SK-N-SH treated with all-trans-retinoic acid at 6 μM for 48 hours (cell line): ENCODE measurements around the gene HPS5.

Source experiments
- ATAC-seq: fragments of 200-7000 bp; cut with Tn5 transposase; 3 replicates; pipeline ENCODE4 v1.9.1; 2020; ENCODE audit warnings: mild to moderate bottlenecking, moderate library complexity
- ARNTL ChIP-seq: fragments of 450-650 bp; formaldehyde crosslinking; IDR thresholded peaks from 2 replicates; pipeline ENCODE4 v1.5.0; 2020; ENCODE audit warnings: low read depth, mild to moderate bottlenecking, moderate library complexity, borderline replicate concordance
- BACH2 ChIP-seq: fragments of 250-450 bp; sonication (Bioruptor Pico); IDR thresholded peaks from 2 replicates; pipeline ENCODE4 v1.9.0; 2021; ENCODE audit warnings: mild to moderate bottlenecking, borderline replicate concordance
- CSDC2 ChIP-seq: fragments of 250-450 bp; sonication (Bioruptor Pico); IDR thresholded peaks from 2 replicates; pipeline ENCODE4 v1.5.0; 2020; ENCODE audit warnings: mild to moderate bottlenecking, moderate library complexity
- ESRRG ChIP-seq: fragments of 250-450 bp; sonication (Bioruptor Pico); IDR thresholded peaks from 2 replicates; pipeline ENCODE4 v1.6.1; 2021; ENCODE audit warnings: mild to moderate bottlenecking
- GLIS3 ChIP-seq: fragments of 250-450 bp; sonication (Bioruptor Pico); IDR thresholded peaks from 2 replicates; pipeline ENCODE4 v1.5.0; 2020; ENCODE audit warnings: mild to moderate bottlenecking, moderate library complexity
- ISL1 ChIP-seq: fragments of 250-450 bp; sonication (Bioruptor Pico); IDR thresholded peaks from 2 replicates; pipeline ENCODE4 v2.1.2; 2022; ENCODE audit warnings: mild to moderate bottlenecking, moderate library complexity
- OSR1 ChIP-seq: fragments of 250-450 bp; sonication (Bioruptor Pico); IDR thresholded peaks from 2 replicates; pipeline ENCODE4 v1.8.0; 2022; ENCODE audit warnings: moderate library complexity, mild to moderate bottlenecking, inconsistent platforms
- PPARA ChIP-seq: fragments of 250-450 bp; sonication (Bioruptor Pico); IDR thresholded peaks from 2 replicates; pipeline ENCODE4 v1.5.0; 2020; ENCODE audit warnings: mild to moderate bottlenecking, borderline replicate concordance
- RARB ChIP-seq: fragments of 250-450 bp; sonication (Bioruptor Pico); IDR thresholded peaks from 2 replicates; pipeline ENCODE4 v1.8.0; 2021; ENCODE audit warnings: mild to moderate bottlenecking, moderate library complexity
- TCF4 ChIP-seq: fragments of 250-450 bp; sonication (Bioruptor Pico); IDR thresholded peaks from 2 replicates; pipeline ENCODE4 v1.8.0; 2021; ENCODE audit warnings: mild to moderate bottlenecking, moderate library complexity, borderline replicate concordance
- TOX ChIP-seq: fragments of 250-450 bp; sonication (Bioruptor Pico); IDR thresholded peaks from 2 replicates; pipeline ENCODE4 v1.8.0; 2021; ENCODE audit warnings: mild to moderate bottlenecking, moderate library complexity, borderline replicate concordance
- ZFP3 ChIP-seq: fragments of 250-450 bp; sonication (Bioruptor Pico); IDR thresholded peaks from 2 replicates; pipeline ENCODE4 v1.5.0; 2020; ENCODE audit warnings: mild to moderate bottlenecking, moderate library complexity
- ZFP30 ChIP-seq: fragments of 450-650 bp; formaldehyde crosslinking; IDR thresholded peaks from 2 replicates; pipeline ENCODE4 v1.5.0; 2022; ENCODE audit warnings: mild to moderate bottlenecking, moderate library complexity
- ZNF565 ChIP-seq: fragments of 450-650 bp; formaldehyde crosslinking; conservative IDR thresholded peaks from 2 replicates; pipeline ENCODE4 v1.5.0; 2020; ENCODE audit warnings: low read depth, mild to moderate bottlenecking, moderate library complexity
- ZNF70 ChIP-seq: fragments of 450-650 bp; formaldehyde crosslinking; IDR thresholded peaks from 2 replicates; pipeline ENCODE4 v1.5.0; 2020; ENCODE audit warnings: mild to moderate bottlenecking, moderate library complexity
- ZNF8 ChIP-seq: fragments of 450-650 bp; formaldehyde crosslinking; IDR thresholded peaks from 2 replicates; pipeline ENCODE4 v1.5.0; 2020; ENCODE audit warnings: mild to moderate bottlenecking, moderate library complexity
- TF ChIP-seq, protein P1 (sequence below): fragments of 250-450 bp; sonication (Bioruptor Pico); IDR thresholded peaks from 2 replicates; pipeline ENCODE4 v1.8.0; 2020; ENCODE audit warnings: mild to moderate bottlenecking, moderate library complexity, borderline replicate concordance
- TF ChIP-seq, protein P2 (sequence below): fragments of 250-450 bp; sonication (Bioruptor Pico); IDR thresholded peaks from 2 replicates; pipeline ENCODE4 v1.8.0; 2021; ENCODE audit warnings: low read depth, mild to moderate bottlenecking, moderate library complexity, borderline replicate concordance
- TF ChIP-seq, protein P3 (sequence below): fragments of 250-450 bp; sonication (Bioruptor Pico); IDR thresholded peaks from 2 replicates; pipeline ENCODE4 v1.5.1; 2021; ENCODE audit warnings: mild to moderate bottlenecking, moderate library complexity
- TF ChIP-seq, protein P4 (sequence below): fragments of 250-450 bp; sonication (Bioruptor Pico); IDR thresholded peaks from 2 replicates; pipeline ENCODE4 v1.5.0; 2020; ENCODE audit warnings: mild to moderate bottlenecking, moderate library complexity
- TF ChIP-seq, protein P5 (sequence below): fragments of 250-450 bp; sonication (Bioruptor Pico); IDR thresholded peaks from 2 replicates; pipeline ENCODE4 v1.5.1; 2020; ENCODE audit warnings: low read depth, mild to moderate bottlenecking, moderate library complexity

HPS5 gene

DNA sequence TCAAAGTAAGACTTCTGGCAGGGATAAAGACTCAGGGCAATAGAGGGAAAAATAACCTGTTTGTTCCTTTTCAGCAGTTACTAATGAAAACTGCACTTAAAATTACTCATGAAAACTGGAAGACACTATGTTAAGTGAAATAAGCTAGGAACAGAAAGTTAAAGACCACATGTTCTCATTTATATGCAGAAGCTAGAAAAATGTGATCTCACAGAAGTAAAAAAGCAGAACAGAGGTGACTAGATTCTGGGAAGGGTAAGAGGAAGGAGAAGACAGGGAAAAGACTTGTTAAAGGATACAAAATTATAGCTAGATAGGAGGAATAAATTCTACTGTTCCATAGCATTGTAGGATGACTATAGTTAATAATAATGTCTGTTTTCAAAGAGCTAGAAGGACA, 22.2 kb downstream of the HPS5 start:
- no peak for TF ChIP-seq ARNTL (CRISPR knock-in tag)
- TF ChIP-seq, protein P1, sequence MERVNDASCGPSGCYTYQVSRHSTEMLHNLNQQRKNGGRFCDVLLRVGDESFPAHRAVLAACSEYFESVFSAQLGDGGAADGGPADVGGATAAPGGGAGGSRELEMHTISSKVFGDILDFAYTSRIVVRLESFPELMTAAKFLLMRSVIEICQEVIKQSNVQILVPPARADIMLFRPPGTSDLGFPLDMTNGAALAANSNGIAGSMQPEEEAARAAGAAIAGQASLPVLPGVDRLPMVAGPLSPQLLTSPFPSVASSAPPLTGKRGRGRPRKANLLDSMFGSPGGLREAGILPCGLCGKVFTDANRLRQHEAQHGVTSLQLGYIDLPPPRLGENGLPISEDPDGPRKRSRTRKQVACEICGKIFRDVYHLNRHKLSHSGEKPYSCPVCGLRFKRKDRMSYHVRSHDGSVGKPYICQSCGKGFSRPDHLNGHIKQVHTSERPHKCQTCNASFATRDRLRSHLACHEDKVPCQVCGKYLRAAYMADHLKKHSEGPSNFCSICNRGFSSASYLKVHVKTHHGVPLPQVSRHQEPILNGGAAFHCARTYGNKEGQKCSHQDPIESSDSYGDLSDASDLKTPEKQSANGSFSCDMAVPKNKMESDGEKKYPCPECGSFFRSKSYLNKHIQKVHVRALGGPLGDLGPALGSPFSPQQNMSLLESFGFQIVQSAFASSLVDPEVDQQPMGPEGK (CRISPR knock-in tag): no peak
- no peak for TF ChIP-seq ISL1 (CRISPR knock-in tag)
- TF ChIP-seq ZNF565: no peak
- TF ChIP-seq, protein P2, sequence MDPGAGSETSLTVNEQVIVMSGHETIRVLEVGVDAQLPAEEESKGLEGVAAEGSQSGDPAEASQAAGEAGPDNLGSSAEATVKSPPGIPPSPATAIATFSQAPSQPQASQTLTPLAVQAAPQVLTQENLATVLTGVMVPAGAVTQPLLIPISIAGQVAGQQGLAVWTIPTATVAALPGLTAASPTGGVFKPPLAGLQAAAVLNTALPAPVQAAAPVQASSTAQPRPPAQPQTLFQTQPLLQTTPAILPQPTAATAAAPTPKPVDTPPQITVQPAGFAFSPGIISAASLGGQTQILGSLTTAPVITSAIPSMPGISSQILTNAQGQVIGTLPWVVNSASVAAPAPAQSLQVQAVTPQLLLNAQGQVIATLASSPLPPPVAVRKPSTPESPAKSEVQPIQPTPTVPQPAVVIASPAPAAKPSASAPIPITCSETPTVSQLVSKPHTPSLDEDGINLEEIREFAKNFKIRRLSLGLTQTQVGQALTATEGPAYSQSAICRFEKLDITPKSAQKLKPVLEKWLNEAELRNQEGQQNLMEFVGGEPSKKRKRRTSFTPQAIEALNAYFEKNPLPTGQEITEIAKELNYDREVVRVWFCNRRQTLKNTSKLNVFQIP (CRISPR knock-in tag): no peak
- TF ChIP-seq, protein P3, sequence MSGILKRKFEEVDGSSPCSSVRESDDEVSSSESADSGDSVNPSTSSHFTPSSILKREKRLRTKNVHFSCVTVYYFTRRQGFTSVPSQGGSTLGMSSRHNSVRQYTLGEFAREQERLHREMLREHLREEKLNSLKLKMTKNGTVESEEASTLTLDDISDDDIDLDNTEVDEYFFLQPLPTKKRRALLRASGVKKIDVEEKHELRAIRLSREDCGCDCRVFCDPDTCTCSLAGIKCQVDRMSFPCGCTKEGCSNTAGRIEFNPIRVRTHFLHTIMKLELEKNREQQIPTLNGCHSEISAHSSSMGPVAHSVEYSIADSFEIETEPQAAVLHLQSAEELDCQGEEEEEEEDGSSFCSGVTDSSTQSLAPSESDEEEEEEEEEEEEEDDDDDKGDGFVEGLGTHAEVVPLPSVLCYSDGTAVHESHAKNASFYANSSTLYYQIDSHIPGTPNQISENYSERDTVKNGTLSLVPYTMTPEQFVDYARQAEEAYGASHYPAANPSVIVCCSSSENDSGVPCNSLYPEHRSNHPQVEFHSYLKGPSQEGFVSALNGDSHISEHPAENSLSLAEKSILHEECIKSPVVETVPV (CRISPR knock-in tag): no peak
- TF ChIP-seq TCF4 (CRISPR knock-in tag): no peak
- TF ChIP-seq ZFP3 (CRISPR knock-in tag): no peak
- TF ChIP-seq BACH2: no peak
- no peak for TF ChIP-seq CSDC2 (CRISPR knock-in tag)
- TF ChIP-seq ZNF8 (CRISPR knock-in tag): no peak
- TF ChIP-seq, protein P4, sequence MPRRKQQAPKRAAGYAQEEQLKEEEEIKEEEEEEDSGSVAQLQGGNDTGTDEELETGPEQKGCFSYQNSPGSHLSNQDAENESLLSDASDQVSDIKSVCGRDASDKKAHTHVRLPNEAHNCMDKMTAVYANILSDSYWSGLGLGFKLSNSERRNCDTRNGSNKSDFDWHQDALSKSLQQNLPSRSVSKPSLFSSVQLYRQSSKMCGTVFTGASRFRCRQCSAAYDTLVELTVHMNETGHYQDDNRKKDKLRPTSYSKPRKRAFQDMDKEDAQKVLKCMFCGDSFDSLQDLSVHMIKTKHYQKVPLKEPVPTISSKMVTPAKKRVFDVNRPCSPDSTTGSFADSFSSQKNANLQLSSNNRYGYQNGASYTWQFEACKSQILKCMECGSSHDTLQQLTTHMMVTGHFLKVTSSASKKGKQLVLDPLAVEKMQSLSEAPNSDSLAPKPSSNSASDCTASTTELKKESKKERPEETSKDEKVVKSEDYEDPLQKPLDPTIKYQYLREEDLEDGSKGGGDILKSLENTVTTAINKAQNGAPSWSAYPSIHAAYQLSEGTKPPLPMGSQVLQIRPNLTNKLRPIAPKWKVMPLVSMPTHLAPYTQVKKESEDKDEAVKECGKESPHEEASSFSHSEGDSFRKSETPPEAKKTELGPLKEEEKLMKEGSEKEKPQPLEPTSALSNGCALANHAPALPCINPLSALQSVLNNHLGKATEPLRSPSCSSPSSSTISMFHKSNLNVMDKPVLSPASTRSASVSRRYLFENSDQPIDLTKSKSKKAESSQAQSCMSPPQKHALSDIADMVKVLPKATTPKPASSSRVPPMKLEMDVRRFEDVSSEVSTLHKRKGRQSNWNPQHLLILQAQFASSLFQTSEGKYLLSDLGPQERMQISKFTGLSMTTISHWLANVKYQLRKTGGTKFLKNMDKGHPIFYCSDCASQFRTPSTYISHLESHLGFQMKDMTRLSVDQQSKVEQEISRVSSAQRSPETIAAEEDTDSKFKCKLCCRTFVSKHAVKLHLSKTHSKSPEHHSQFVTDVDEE: no peak
- no peak for TF ChIP-seq RARB (CRISPR knock-in tag)
- TF ChIP-seq ZNF70 (CRISPR knock-in tag): no peak
- TF ChIP-seq TOX: no peak
- TF ChIP-seq, protein P5, sequence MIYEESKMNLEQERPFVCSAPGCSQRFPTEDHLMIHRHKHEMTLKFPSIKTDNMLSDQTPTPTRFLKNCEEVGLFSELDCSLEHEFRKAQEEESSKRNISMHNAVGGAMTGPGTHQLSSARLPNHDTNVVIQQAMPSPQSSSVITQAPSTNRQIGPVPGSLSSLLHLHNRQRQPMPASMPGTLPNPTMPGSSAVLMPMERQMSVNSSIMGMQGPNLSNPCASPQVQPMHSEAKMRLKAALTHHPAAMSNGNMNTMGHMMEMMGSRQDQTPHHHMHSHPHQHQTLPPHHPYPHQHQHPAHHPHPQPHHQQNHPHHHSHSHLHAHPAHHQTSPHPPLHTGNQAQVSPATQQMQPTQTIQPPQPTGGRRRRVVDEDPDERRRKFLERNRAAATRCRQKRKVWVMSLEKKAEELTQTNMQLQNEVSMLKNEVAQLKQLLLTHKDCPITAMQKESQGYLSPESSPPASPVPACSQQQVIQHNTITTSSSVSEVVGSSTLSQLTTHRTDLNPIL (CRISPR knock-in tag): no peak
- no peak for TF ChIP-seq PPARA (CRISPR knock-in tag)
- TF ChIP-seq GLIS3 (CRISPR knock-in tag): no peak
- TF ChIP-seq OSR1 (CRISPR knock-in tag): no peak
- no peak for ATAC-seq

DNA sequence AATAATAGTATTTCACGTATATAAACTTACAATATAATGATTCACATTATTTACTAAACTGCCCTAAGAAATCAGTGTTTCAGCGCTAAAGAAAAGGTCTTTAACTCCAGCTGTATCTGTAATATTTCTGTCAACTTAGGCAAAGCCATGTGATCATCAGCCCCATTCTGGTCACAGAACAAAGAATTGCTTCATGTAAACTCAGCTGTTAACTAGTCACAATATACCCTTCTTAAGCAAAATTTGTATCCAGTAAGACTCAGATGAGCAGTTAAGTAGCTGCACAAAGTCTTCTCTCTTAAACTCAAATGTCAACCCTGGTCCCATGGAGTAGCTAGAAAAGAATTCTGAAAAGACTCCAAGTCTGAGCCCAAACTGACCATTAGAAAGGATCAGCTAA, 26.6 kb downstream of the HPS5 start:
- TF ChIP-seq OSR1 (CRISPR knock-in tag) (no peak), TOX (no peak), CSDC2 (CRISPR knock-in tag) (no peak), ZFP30 (no peak), PPARA (CRISPR knock-in tag) (no peak), ESRRG (CRISPR knock-in tag) (no peak), GLIS3 (CRISPR knock-in tag) (no peak)
- TF ChIP-seq, protein P1 (CRISPR knock-in tag): no peak
- TF ChIP-seq, protein P4: no peak
- ATAC-seq: no peak
